VCaP (cell line): ENCODE measurements around the gene ZNF804B.

Experiments
- H3K27ac ChIP-seq: fragments of 450-650 bp; 2 replicates; pipeline ENCODE4 v1.5.1; 2017
- CTCF ChIP-seq: fragments of 450-650 bp; conservative IDR thresholded peaks from 2 replicates; pipeline ENCODE4 v1.5.1; 2017; ENCODE audit warnings: mild to moderate bottlenecking, moderate library complexity

The ZNF804B gene

GRCh38 chr7:89072081-89072480, 312.6 kb downstream of the ZNF804B start:
- no peak overlapping the region for H3K27ac ChIP-seq
- TF ChIP-seq CTCF: no peak

- TF ChIP-seq CTCF: no peak
- no peak overlapping the region for H3K27ac ChIP-seq
Measured at GRCh38 chr7:89073776-89074175, 314.3 kb downstream of the ZNF804B start.

GRCh38 chr7:89077992-89078391, 318.5 kb downstream of the ZNF804B start:
- no peak for TF ChIP-seq CTCF
- H3K27ac ChIP-seq: no peak overlapping the region

- no peak overlapping the region for H3K27ac ChIP-seq
- TF ChIP-seq CTCF: no peak
Measured at GRCh38 chr7:89085580-89085979, 326.1 kb downstream of the ZNF804B start.

GRCh38 chr7:89091550-89091949, 332.1 kb downstream of the ZNF804B start:
- no peak overlapping the region for H3K27ac ChIP-seq
- no peak for TF ChIP-seq CTCF

GRCh38 chr7:89094269-89094668, 334.8 kb downstream of the ZNF804B start:
- no peak for TF ChIP-seq CTCF
- no peak overlapping the region for H3K27ac ChIP-seq

GRCh38 chr7:89103564-89103963, 344.1 kb downstream of the ZNF804B start:
- no peak overlapping the region for H3K27ac ChIP-seq
- no peak for TF ChIP-seq CTCF
